Ishikawa (cell line): ENCODE measurements around the gene IMMP2L.

Source experiments
- CEBPB ChIP-seq: IDR thresholded peaks from 2 replicates; pipeline ENCODE4 v1.6.1; 2012
- EGR1 ChIP-seq: IDR thresholded peaks from 2 replicates; pipeline ENCODE4 v1.6.1; 2012
- EP300 ChIP-seq: IDR thresholded peaks from 2 replicates; pipeline ENCODE4 v1.6.1; 2012; ENCODE audit warnings: borderline replicate concordance
- FOXM1 ChIP-seq: IDR thresholded peaks from 2 replicates; pipeline ENCODE4 v1.6.1; 2012; ENCODE audit warnings: low read depth, borderline replicate concordance
- NFIC ChIP-seq: IDR thresholded peaks from 2 replicates; pipeline ENCODE4 v1.6.1; 2012
- RAD21 ChIP-seq: IDR thresholded peaks from 2 replicates; pipeline ENCODE4 v1.6.1; 2012; ENCODE audit warnings: low read depth
- REST ChIP-seq: IDR thresholded peaks from 2 replicates; pipeline ENCODE4 v1.6.1; 2012; ENCODE audit warnings: low read depth, mild to moderate bottlenecking
- TAF1 ChIP-seq: IDR thresholded peaks from 2 replicates; pipeline ENCODE4 v1.6.1; 2012; ENCODE audit warnings: low read depth, mild to moderate bottlenecking
- TEAD4 ChIP-seq: IDR thresholded peaks from 2 replicates; pipeline ENCODE4 v1.6.1; 2012
- YY1 ChIP-seq: IDR thresholded peaks from 2 replicates; pipeline ENCODE4 v1.6.1; 2012; ENCODE audit warnings: low read depth
- ZBTB7A ChIP-seq: IDR thresholded peaks from 2 replicates; pipeline ENCODE4 v1.6.1; 2012; ENCODE audit warnings: low read depth

GRCh38 chr7:110681941-110682340, 880.4 kb downstream of the IMMP2L start:
- TF ChIP-seq YY1 (no peak), NFIC (no peak), TAF1 (no peak), RAD21 (no peak), REST (no peak), CEBPB (no peak), EP300 (no peak), EGR1 (no peak), TEAD4 (no peak), FOXM1 (no peak), ZBTB7A (no peak)
